GM10847 (cell line): ENCODE data around the gene TBX4.

Experiments
- POLR2A ChIP-seq: IDR thresholded peaks from 2 replicates; pipeline ENCODE4 v1.6.1; 2011; ENCODE audit not compliant: insufficient read length; ENCODE audit errors: extremely low read depth

The TBX4 gene

DNA sequence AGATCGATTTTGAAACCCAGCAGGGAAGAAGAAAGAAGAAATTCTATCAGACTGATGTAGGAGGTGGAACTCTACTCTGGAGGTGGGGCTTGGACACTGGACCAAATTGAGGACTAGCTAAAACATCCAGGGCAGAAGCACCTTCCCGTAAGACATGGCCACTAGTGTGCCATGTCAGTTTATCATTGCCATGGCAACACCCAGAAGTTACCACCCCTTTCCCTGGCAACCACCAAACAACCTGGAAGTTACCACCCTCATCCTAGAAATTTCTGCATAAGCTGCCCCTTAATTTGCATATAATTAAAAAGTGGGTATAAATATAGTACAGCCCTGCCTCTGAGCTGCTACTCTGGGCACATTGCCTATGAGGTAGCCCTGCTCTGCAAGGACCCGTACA is 72.1 kb downstream of the TBX4 start:
- no peak for TF ChIP-seq POLR2A

GRCh38 chr17:61528171-61528570 is 75.9 kb downstream of the TBX4 start:
- TF ChIP-seq POLR2A = no peak

- no peak for TF ChIP-seq POLR2A
These were observed 79.0 kb downstream of the TBX4 start for GRCh38 chr17:61531223-61531622.

- TF ChIP-seq POLR2A = no peak
These were observed 80.6 kb downstream of the TBX4 start for GRCh38 chr17:61532826-61533225.

DNA sequence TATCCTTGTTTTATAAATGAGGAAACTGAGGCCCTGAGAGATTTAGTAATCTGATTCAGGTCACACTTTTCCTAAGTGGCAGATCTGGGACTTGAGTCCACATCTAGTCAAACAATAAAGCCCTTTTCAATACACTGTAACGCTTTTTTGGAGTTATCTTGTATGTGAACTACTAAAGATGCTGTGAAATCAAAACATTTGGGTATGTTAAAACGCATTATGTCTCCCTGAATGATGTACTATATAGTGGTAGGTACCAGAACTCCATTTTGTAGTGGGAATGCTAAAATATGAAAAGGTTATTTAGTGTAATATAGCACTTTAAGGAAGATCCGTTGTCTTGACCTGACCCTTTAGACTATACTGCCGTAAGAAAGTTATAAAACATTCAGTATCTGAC is 81.6 kb downstream of the TBX4 start:
- TF ChIP-seq POLR2A = no peak

- TF ChIP-seq POLR2A = no peak
These were observed 82.2 kb downstream of the TBX4 start for GRCh38 chr17:61534414-61534813.
